Muscle layer of colon (tissue), 2 donors: ENCODE measurements around the gene ZNF273.

Experiments
- H3K27ac ChIP-seq: one replicate; pipeline ENCODE4 v1.7.0; 2013; ENCODE audit warnings: low read depth, mild to moderate bottlenecking, low read length, moderate library complexity
- H3K27me3 ChIP-seq, 2 donors: one replicate each; pipeline ENCODE4 v1.7.0; 2013; ENCODE audit warnings: low read length in 2 of 2, mild to moderate bottlenecking in 2 of 2; ENCODE audit not compliant: insufficient read depth in 2 of 2, control insufficient read depth in 1 of 2
- H3K36me3 ChIP-seq: one replicate; pipeline ENCODE4 v1.7.0; 2013; ENCODE audit warnings: mild to moderate bottlenecking, low read length; ENCODE audit not compliant: insufficient read depth
- H3K4me1 ChIP-seq: one replicate; pipeline ENCODE4 v1.7.0; 2013; ENCODE audit warnings: mild to moderate bottlenecking, low read length; ENCODE audit not compliant: insufficient read depth
- H3K4me3 ChIP-seq, 2 donors: one replicate each; pipeline ENCODE4 v1.7.0; 2013; ENCODE audit warnings: low read length in 2 of 2, low read depth in 1 of 2, mild to moderate bottlenecking in 1 of 2, moderate library complexity in 1 of 2
- H3K9ac ChIP-seq: one replicate; pipeline ENCODE4 v1.7.0; 2013; ENCODE audit warnings: low read length
- H3K9me3 ChIP-seq: one replicate; pipeline ENCODE4 v1.7.0; 2013; ENCODE audit warnings: mild to moderate bottlenecking, low read length
- donor health status: abdominal sarcoma.
- donor health status: Adenocarcinoma of cecum.

The ZNF273 gene

GRCh38 chr7:64878684-64879083 is 24.4 kb upstream of the ZNF273 start:
- H3K27ac ChIP-seq: no peak overlapping the region
- no peaks in the 10 kb centered on the region for H3K36me3 ChIP-seq
- H3K9me3 ChIP-seq: no peaks in the 10 kb centered on the region
- H3K4me1 ChIP-seq: peaks cover 18% of the 10 kb centered on the region
- no peak overlapping the region for H3K4me3 ChIP-seq
- H3K9ac ChIP-seq: no peak overlapping the region
- H3K27me3 ChIP-seq: no peaks in the 10 kb centered on the region

DNA sequence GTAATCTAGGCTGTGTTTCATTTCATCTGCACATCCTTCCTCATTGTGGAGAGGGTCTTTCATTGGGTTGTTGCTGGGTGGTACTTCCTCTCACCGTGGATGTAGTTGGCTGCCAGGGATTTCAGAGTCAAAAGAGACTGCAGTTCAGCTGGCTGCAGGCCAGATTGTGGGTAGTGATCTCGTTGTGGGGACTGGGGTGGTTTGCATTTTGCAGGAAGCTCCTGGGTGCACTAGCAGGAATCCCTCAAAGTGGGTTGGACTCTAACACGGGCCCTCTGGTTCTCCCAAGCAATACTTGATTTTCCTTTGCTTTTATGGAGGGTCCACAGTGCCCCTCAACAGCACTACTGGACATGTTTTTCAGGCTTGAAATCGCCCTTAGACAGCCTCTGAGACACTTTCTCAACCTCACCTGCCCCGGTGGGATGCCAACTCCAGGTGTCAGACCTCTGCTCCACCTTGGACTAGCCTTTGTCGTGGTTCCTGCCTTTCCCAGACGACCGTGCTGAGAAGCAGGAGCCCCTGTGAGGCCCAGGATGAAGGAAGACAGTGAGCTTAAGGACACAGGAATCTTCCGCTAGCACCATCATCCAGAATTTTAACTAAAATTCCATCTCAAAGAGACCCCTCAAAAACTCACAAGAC is 23.9 kb upstream of the ZNF273 start:
- no peak overlapping the region for H3K4me3 ChIP-seq
- no peaks in the 10 kb centered on the region for H3K27me3 ChIP-seq
- peaks cover 18% of the 10 kb centered on the region for H3K4me1 ChIP-seq
- H3K9me3 ChIP-seq: no peaks in the 10 kb centered on the region
- H3K36me3 ChIP-seq: no peaks in the 10 kb centered on the region
- no peak overlapping the region for H3K9ac ChIP-seq
- H3K27ac ChIP-seq: no peak overlapping the region

DNA sequence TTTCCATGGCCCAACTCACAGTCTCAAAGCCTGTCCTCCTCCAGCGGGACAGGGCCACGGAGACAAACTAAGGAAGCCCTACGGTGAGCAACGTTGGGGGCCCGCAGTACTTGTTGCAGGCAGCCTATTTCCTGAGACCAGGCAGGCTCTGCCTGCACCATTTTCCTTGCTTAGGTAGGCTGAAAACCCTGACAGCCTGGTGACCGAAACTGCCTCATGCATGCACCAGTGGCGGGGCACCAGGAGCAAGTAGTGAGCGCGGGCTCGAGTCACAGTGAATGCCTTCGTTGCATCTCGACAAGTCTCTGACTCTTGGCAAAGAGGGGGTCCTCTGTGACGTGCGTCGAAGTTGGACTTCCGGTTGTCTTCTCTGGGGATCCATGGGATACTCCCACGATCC is 23.3 kb upstream of the ZNF273 start:
- no peak overlapping the region for H3K4me3 ChIP-seq
- no peak overlapping the region for H3K27ac ChIP-seq
- no peaks in the 10 kb centered on the region for H3K36me3 ChIP-seq
- peaks cover 18% of the 10 kb centered on the region for H3K4me1 ChIP-seq
- H3K27me3 ChIP-seq: no peaks in the 10 kb centered on the region
- no peak overlapping the region for H3K9ac ChIP-seq
- H3K9me3 ChIP-seq: no peaks in the 10 kb centered on the region

DNA sequence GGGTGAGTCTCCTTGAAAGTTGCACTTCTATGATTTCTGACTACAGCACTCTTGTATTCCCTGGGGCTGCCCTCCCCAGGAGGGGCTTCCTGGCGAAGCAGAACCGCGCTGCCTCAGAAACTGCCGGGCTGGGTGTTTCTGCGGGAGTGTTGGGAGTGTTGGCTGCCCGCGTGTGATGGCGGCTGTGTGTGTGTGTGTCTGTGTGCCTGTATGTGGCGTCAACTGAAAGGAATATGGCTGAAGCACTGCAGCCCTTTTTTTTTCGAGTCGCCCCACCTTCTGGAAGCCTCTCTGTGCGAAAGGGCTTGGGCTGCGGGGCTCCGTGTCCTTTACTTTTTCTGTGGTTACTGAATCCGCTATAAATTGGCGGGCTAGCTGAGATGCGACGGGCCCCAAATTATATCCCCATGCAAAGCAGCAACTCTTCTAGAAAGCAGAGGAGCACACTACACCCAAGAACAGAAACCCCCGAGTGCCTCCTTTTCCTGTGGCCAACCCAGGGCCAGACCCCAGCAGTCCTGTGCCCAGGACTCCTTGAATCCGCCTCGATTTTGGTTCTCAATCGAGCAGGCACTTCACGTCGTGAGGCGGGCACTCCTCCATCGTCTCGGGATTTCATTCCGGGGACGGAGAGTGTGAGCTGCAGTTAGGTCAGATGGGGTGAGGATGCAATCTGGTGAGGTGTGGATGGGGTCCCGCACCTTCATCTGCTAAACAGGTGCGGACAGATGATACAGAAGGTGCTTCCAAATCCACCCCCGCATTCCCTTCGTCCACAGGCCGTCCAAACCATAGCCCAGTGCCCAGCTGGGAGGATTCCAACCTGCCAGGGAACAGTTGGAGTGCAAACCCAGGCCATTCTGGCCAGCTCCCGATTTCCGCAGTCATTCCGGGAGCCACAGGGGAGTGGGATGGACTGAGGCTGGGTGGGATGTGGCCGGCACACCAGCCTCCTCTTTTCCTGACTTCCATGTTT is 22.5 kb upstream of the ZNF273 start:
- Histone ChIP-seq H3K4me3 (peak overlapping the region in 1 of 2 donors; percentile 17), H3K36me3 (no peaks in the 10 kb centered on the region), H3K27ac (peak overlapping the region; percentile 81), H3K4me1 (peaks cover 18% of the 10 kb centered on the region), H3K27me3 (no peaks in the 10 kb centered on the region), H3K9ac (no peak overlapping the region), H3K9me3 (no peaks in the 10 kb centered on the region)

GRCh38 chr7:64881461-64882287 is 21.4 kb upstream of the ZNF273 start:
- H3K27ac ChIP-seq: peak overlapping the region; percentile 81
- peak overlapping the region; percentile 23 for H3K9ac ChIP-seq
- H3K4me3 ChIP-seq: peak overlapping the region; percentile 59 to 81
- H3K9me3 ChIP-seq: no peaks in the 10 kb centered on the region
- no peaks in the 10 kb centered on the region for H3K27me3 ChIP-seq
- peaks cover 17% of the 10 kb centered on the region for H3K4me1 ChIP-seq
- H3K36me3 ChIP-seq: no peaks in the 10 kb centered on the region

DNA sequence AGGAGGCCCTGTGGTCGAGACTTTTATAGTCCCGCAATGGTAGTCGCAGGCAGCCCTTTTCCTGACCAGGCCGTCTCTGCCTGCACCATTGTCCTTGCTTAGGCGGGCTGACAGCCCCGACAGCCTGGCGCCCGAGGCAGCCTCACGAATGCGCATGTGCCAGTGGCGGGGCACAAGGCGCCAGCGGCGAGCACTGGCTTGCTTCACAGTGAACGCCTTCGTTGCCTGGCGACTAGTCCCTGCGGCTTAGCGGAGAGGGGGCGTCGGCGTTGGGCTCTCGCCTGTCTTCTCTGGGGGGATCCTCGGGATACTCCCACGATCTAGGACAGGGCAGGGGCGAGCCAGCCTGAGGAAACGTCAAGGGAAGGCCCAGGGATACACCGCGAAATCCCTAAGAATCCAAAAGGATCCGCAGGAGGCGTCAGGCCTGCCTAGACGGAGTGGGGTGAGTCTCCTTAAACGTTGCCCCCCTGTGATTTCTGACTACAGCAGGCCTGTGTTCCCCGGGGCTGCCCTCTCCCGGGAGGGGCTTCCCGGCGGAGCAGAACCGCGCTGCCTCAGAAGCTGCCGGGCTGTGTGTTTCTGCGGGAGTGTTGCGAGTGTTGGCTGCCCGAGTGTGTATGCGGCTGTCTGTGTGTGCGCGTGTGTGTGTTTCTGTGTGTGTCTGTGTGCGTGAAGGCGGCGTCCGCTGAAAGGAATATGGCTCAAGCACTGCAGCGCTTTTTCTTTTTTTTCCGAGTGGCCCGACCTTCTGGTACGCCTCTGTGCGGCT is 20.5 kb upstream of the ZNF273 start:
- Histone ChIP-seq H3K4me3 (peak overlapping the region; percentile 59 to 81), H3K27ac (peak overlapping the region; percentile 81), H3K9me3 (no peaks in the 10 kb centered on the region), H3K36me3 (no peaks in the 10 kb centered on the region), H3K4me1 (peaks cover 12% of the 10 kb centered on the region), H3K27me3 (no peaks in the 10 kb centered on the region), H3K9ac (peak overlapping the region; percentile 23)

DNA sequence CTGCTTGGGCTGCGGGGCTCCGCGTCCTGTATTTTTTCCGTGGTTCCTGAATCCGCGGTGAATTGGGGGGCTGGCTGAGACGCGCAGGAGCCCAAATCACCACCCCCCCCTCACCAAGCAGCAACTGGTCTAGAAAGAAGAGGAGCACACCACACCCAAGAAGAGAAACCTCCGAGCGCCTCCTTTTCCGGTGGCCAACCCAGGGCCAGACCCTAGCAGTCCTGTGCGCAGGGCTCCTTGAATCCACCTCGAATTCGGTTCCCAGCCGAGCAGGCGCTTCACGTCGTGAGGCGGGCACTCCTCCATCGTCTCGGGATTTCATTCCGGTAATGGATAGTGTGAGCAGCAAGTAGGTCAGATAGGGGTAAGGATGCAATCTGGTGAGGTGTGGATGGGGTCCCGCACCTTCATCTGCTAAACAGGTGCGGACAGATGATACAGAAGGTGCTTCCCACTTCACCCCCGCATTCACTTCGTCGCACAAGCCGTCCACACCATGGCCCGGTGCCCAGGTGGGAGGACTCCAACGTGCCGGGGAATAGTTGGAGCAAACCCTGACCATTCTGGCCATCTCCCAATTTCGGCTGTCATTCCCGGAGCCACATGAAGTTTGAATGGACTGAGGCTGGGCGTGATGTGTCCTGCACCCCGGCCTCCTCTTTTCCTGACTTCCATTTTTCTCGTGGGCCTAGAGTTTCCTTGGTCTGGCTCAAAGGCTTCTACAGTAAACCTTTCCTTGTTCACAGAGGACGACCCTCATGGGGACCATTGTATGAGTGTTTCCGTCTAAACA is 19.8 kb upstream of the ZNF273 start:
- peak overlapping the region; percentile 59 to 81 for H3K4me3 ChIP-seq
- no peaks in the 10 kb centered on the region for H3K36me3 ChIP-seq
- H3K9me3 ChIP-seq: no peaks in the 10 kb centered on the region
- no peaks in the 10 kb centered on the region for H3K27me3 ChIP-seq
- H3K9ac ChIP-seq: no peak overlapping the region
- peaks cover 17% of the 10 kb centered on the region for H3K4me1 ChIP-seq
- H3K27ac ChIP-seq: peak overlapping the region; percentile 81

DNA sequence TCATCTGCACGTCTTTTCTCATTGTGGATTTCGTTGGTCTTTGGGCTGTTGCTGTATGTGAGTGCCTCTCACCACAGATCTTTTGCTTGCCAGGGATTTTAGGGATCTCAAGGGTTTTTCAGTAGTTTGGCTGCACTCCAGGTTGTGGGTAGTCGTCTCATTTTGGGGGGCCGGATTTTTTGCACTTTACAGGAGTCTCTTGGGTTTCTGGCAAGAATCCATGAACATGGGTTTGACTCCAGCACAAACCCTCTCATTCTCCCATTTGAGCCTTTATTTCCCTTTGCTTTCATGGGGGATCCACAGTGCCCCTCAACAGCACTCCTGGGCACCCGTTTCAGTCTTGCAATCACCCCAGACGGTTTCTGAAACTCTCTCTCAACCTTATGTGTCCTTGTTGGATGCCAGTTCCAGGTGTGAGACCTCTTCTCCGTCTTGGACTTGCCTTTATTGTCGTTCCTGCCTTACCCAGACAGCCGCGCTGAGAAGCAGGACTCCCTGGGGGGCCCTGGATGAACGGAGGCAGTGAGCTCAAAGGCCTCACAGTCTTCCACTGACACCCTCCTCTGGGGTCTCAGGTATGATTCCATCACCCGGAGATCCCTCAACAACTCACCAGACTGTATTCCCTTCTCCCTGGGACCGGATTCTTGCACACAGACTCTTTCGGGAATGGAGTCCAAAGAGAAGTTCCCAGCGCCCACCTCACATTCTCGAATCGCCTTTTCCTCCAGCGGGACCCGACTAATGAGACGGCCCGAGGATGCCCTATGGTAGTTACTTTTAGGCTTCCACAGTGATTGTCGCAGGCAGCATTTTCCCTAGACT is 18.8 kb upstream of the ZNF273 start:
- Histone ChIP-seq H3K36me3 (no peaks in the 10 kb centered on the region), H3K4me3 (no peak overlapping the region), H3K9ac (no peak overlapping the region), H3K27me3 (no peaks in the 10 kb centered on the region), H3K4me1 (peaks cover 17% of the 10 kb centered on the region), H3K9me3 (no peaks in the 10 kb centered on the region), H3K27ac (no peak overlapping the region)

DNA sequence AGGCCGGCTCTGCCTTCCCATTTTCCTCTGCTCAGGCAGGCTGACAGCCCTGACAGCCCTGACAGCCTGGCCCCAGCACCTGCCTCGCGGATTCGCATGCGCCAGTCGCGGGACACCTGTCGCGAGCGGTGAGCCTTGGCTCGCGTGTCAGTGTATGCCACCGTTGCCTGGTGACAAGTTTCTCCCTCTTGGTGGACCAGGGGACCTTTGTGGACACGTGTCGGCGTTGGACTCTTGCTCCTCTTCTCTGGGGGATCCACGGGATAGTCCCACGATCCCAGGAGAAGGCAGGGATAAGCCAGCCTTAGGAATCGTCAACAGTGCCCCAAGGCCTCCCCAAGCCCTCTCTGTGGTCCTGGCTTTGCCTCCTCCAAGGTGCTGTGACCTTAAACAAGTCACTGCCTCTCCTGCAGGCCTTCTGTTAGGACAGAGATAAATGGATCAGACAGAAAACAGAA is 18.1 kb upstream of the ZNF273 start:
- Histone ChIP-seq H3K9ac (no peak overlapping the region), H3K4me1 (peaks cover 17% of the 10 kb centered on the region), H3K4me3 (no peak overlapping the region), H3K27me3 (no peaks in the 10 kb centered on the region), H3K9me3 (no peaks in the 10 kb centered on the region), H3K27ac (no peak overlapping the region), H3K36me3 (no peaks in the 10 kb centered on the region)
